ENCODE results near the gene MRPS12. TPM values are rescaled to one million over a fixed set of nuclear protein-coding genes. Genes with fewer than 3 reads are reported as not detected.

The MRPS12 gene
- total and polyA plus RNA-seq, 2 of the 13 experiments (the other 11 are each of a cell fraction or from before 2014, with no cell fraction given), result 27.5 to 54.8 TPM

DNA sequence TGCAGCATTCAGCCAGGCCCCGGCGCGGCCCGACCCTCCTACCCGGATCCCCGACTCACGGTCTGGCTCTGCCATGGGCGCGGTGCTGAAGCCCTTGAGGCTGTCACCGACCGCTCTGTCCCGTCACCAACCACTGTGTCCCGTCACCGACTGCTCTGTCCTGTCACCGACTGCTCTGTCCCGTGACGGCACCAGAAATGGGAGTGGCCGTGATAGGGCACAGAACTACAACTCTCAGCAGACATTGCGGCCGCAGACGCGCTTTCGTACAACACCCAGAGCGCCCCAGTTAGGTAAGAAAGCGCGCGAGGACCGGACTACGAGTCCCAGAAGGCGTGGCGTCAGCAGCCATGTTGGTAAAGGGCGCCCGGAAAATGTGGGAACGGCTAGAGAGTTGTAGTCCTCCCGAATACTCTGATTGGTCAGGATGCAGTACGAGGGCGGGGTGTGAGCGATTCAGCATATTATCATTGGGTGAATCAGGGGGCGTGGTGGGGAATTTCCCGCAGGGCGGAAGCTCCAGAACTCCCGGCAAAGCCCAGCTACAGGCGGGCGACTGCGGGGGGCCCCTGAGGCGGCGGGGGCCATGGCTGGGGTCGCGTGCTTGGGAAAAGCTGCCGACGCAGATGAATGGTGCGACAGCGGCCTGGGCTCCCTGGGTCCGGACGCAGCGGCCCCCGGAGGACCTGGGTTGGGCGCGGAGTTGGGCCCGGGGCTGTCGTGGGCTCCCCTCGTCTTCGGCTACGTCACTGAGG, 31.1 kb upstream of the MRPS12 start, which contains the start of the genes NFKBIB and SIRT2 (continued):
- TF ChIP-seq FOXP4 (CRISPR knock-in tag; IDR thresholded peaks at IDR 0.05), result no peak; the same call in 1 of the 2 replicates
- TF ChIP-seq NR2F2 (IDR thresholded peaks at IDR 0.05; ENCODE audit: borderline replicate concordance, low read depth), result no peak
- TF ChIP-seq ZBTB40 (IDR thresholded peaks at IDR 0.05), result no peak
- peak; percentile 72; the same call in 1 of the 2 replicates for TF ChIP-seq ZBTB40 (CRISPR knock-in tag; IDR thresholded peaks at IDR 0.05)
- no peak for TF ChIP-seq JDP2 (CRISPR knock-in tag; IDR thresholded peaks at IDR 0.05; ENCODE audit: borderline replicate concordance)
- peak; percentile 79; the same call in 1 of the 2 replicates for TF ChIP-seq ZGPAT (CRISPR knock-in tag; IDR thresholded peaks at IDR 0.05)
- TF ChIP-seq ZSCAN21 (CRISPR knock-in tag; IDR thresholded peaks at IDR 0.05; ENCODE audit: borderline replicate concordance), result peak; percentile 80; the same call in 1 of the 2 replicates
- TF ChIP-seq ZNF605 (CRISPR knock-in tag; IDR thresholded peaks at IDR 0.05), result peak; percentile 92
- no peak for TF ChIP-seq ZNF576 (CRISPR knock-in tag; IDR thresholded peaks at IDR 0.05)
- no peak for TF ChIP-seq ZNF660 (CRISPR knock-in tag; IDR thresholded peaks at IDR 0.05; ENCODE audit: borderline replicate concordance, low read depth)
- TF ChIP-seq PRDM15 (CRISPR knock-in tag; IDR thresholded peaks at IDR 0.05), result peak; percentile 72
